Measurements from ENCODE around the gene GPR101.
A peak's percentile ranks its signal among the peaks of the same experiment; 100 is the strongest.

GPR101 gene

DNA sequence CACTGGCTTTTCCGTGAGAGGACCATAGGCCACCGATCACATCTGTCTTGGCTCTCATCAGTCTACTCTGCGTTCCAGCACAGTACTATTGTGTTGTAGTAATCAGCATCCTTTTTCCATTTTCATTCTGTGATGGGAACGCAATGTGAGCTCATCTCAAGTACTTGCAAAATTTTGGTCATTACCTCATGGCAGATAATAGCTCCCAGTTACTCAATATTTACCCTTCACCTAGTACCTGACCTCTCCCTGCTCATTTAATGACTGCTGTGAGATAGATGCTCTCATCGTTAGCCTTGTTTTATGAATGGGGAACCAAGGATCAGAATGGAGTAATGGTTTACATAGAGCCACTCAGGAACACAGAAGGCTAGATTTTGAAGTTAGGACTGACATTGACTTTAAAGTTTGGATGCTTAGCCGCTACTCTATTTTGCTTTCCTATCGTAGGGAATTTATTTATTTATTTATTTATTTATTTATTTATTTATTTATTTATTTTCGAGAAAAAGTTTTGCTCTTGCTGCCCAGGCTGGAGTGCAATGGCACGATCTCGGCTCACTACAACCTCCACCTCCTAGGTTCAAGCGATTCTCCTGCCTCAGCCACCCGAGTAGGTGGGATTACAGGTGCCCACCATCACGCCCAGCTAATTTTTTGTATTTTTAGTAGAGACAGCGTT lies 6.5 kb upstream of the GPR101 start:
- no CpG with 5 or more reads among the region's 14 CpGs for WGBS (ENCODE audit: extremely low coverage, insufficient coverage, insufficient read length)
- Histone ChIP-seq H4K8ac (ENCODE audit: low read depth, low read length) (no peak overlapping the region), H3K9ac (ENCODE audit: low read length) (no peak overlapping the region), H3K27me3 (ENCODE audit: insufficient read depth, low read length) (no peaks in the 10 kb centered on the region), H3K27ac (ENCODE audit: low read depth, low read length) (no peak overlapping the region), H4K12ac (ENCODE audit: low read depth, low read length) (no peak overlapping the region), H3K79me1 (ENCODE audit: low read length) (no peaks in the 10 kb centered on the region), H3K4me1 (ENCODE audit: control insufficient read depth in 1 of 2, insufficient read depth in 2 of 2, low read length in 2 of 2) (no peaks in the 10 kb centered on the region), H3K79me2 (ENCODE audit: control insufficient read depth, insufficient read depth, low read length, poor library complexity) (no peaks in the 10 kb centered on the region), H2BK12ac (ENCODE audit: low read length) (no peak overlapping the region), H2BK120ac (ENCODE audit: insufficient read depth, low read length, poor library complexity) (no peak overlapping the region), H3K4ac (ENCODE audit: low read depth, low read length) (no peak overlapping the region), H3K14ac (ENCODE audit: low read length) (no peak overlapping the region), H2AFZ (ENCODE audit: insufficient read depth, low read length, poor library complexity) (no peak overlapping the region), H2AK5ac (ENCODE audit: low read length) (no peak overlapping the region), H3K23ac (ENCODE audit: low read length) (no peak overlapping the region), H2BK5ac (ENCODE audit: low read depth, low read length, poor library complexity) (no peak overlapping the region), H3K4me2 (ENCODE audit: low read length) (no peak overlapping the region), H3K4me3 (ENCODE audit: low read depth, low read length) (no peak overlapping the region), H3K18ac (ENCODE audit: low read length) (no peak overlapping the region), H3K9me3 (ENCODE audit: insufficient read depth, low read depth, low read length) (no peaks in the 10 kb centered on the region), H4K91ac (ENCODE audit: low read depth, low read length) (no peak overlapping the region), H3K36me3 (ENCODE audit: control insufficient read depth in 1 of 2, insufficient read depth in 2 of 2, low read length in 2 of 2) (no peaks in the 10 kb centered on the region)
- peak; percentile 9 to 13 for DNase-seq

DNA sequence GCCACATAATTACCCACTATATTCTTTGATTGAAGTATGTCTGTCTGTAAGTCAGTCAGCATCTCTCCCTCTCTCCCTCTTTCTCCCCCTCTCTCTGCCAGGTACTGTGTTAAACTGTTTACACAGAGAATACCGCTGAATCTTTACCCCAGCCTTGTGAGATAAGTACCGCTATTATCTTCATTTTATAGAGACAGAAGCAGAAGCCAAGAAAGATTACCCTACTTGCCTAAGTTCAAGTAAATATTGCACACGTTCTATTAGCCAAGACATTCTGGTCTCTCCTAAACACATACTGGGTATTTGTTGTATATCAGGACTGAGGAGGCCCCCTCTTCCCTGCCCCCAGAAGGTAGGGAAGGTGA lies 695 bp upstream of the GPR101 start:
- Histone ChIP-seq H4K12ac (ENCODE audit: low read depth, low read length) (no peak overlapping the region), H3K79me2 (ENCODE audit: control insufficient read depth, insufficient read depth, low read length, poor library complexity) (no peaks in the 10 kb centered on the region), H3K18ac (ENCODE audit: low read length) (no peak overlapping the region), H2BK120ac (ENCODE audit: insufficient read depth, low read length, poor library complexity) (no peak overlapping the region), H2BK5ac (ENCODE audit: low read depth, low read length, poor library complexity) (no peak overlapping the region), H3K27ac (ENCODE audit: low read depth, low read length) (no peak overlapping the region), H3K23ac (ENCODE audit: low read length) (no peak overlapping the region), H3K4ac (ENCODE audit: low read depth, low read length) (no peak overlapping the region), H3K36me3 (ENCODE audit: control insufficient read depth in 1 of 2, insufficient read depth in 2 of 2, low read length in 2 of 2) (no peaks in the 10 kb centered on the region), H3K4me2 (ENCODE audit: low read length) (no peak overlapping the region), H3K9ac (ENCODE audit: low read length) (no peak overlapping the region), H3K4me3 (ENCODE audit: low read depth, low read length) (no peak overlapping the region), H3K4me1 (ENCODE audit: control insufficient read depth in 1 of 2, insufficient read depth in 2 of 2, low read length in 2 of 2) (peaks cover 0 to 3% of the 10 kb centered on the region in 2 experiments), H2BK12ac (ENCODE audit: low read length) (no peak overlapping the region), H3K14ac (ENCODE audit: low read length) (no peak overlapping the region), H3K9me3 (ENCODE audit: insufficient read depth, low read depth, low read length) (peaks cover 8% of the 10 kb centered on the region), H3K79me1 (ENCODE audit: low read length) (no peaks in the 10 kb centered on the region), H2AK5ac (ENCODE audit: low read length) (no peak overlapping the region), H4K8ac (ENCODE audit: low read depth, low read length) (no peak overlapping the region), H3K27me3 (ENCODE audit: insufficient read depth, low read length) (peaks cover 44% of the 10 kb centered on the region), H2AFZ (ENCODE audit: insufficient read depth, low read length, poor library complexity) (no peak overlapping the region), H4K91ac (ENCODE audit: low read depth, low read length) (no peak overlapping the region)
- WGBS (ENCODE audit: extremely low coverage, insufficient coverage, insufficient read length) = no CpG with 5 or more reads among the region's 3 CpGs
- no peak for DNase-seq

DNA sequence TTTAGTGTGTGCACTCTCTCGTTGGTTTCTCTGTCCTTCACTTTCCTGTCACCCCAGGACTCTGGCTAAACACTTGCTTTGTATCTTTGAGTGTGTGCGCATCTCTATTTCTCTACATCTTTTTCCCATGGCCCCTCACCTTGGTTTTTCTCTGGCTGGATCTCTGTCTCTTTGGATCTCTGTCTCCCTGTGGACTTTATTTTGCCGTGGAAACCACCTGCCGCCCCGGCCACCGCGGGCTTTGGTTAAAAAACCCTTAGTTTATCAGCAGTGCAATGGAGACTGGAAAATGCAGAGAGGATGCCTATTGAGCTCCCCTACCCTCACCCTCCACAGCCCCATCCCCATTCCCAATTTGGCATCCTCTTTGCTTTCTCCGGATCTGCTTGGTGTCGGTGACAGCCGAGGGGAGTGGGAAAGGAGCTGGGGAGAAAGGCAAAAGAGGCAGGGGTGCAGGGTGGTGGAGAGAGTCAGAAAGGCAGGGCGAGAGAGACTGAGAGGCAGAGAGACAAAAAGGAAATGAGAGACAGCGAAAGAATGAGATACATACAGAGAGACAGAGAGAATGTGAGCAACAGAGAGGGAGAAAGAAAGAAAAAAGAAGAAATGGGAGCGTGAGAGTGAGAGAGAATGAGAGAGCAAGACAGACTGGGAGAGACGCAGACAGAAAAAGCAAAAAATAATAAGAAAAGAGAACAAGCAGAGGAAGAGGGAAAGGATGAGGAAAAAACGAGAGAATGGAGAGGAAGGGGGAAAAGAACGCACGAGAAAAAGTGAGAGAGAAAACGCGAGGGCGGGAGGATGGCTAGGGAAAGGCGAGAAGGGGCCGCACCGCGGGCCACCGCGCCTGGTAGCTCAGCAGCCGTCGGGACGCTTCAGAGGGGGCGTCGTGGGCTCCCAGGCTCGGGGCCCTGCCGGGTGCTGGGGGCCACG lies 688 bp downstream of the GPR101 start:
- Histone ChIP-seq H4K12ac (ENCODE audit: low read depth, low read length) (no peak overlapping the region), H3K4me1 (ENCODE audit: control insufficient read depth in 1 of 2, insufficient read depth in 2 of 2, low read length in 2 of 2) (peaks cover 0 to 3% of the 10 kb centered on the region in 2 experiments), H3K23ac (ENCODE audit: low read length) (no peak overlapping the region), H3K4ac (ENCODE audit: low read depth, low read length) (no peak overlapping the region), H3K4me2 (ENCODE audit: low read length) (peak overlapping the region; percentile 43), H3K36me3 (ENCODE audit: control insufficient read depth in 1 of 2, insufficient read depth in 2 of 2, low read length in 2 of 2) (no peaks in the 10 kb centered on the region), H3K9ac (ENCODE audit: low read length) (no peak overlapping the region), H3K18ac (ENCODE audit: low read length) (no peak overlapping the region), H3K27ac (ENCODE audit: low read depth, low read length) (no peak overlapping the region), H2BK120ac (ENCODE audit: insufficient read depth, low read length, poor library complexity) (no peak overlapping the region), H4K8ac (ENCODE audit: low read depth, low read length) (no peak overlapping the region), H2AFZ (ENCODE audit: insufficient read depth, low read length, poor library complexity) (no peak overlapping the region), H2BK5ac (ENCODE audit: low read depth, low read length, poor library complexity) (no peak overlapping the region), H3K79me1 (ENCODE audit: low read length) (no peaks in the 10 kb centered on the region), H3K4me3 (ENCODE audit: low read depth, low read length) (no peak overlapping the region), H3K79me2 (ENCODE audit: control insufficient read depth, insufficient read depth, low read length, poor library complexity) (no peaks in the 10 kb centered on the region), H2AK5ac (ENCODE audit: low read length) (no peak overlapping the region), H3K14ac (ENCODE audit: low read length) (no peak overlapping the region), H4K91ac (ENCODE audit: low read depth, low read length) (no peak overlapping the region), H3K27me3 (ENCODE audit: insufficient read depth, low read length) (peaks cover 44% of the 10 kb centered on the region), H3K9me3 (ENCODE audit: insufficient read depth, low read depth, low read length) (peaks cover 8% of the 10 kb centered on the region), H2BK12ac (ENCODE audit: low read length) (no peak overlapping the region)
- no CpG with 5 or more reads among the region's 34 CpGs for WGBS (ENCODE audit: extremely low coverage, insufficient coverage, insufficient read length)
- DNase-seq = no peak

DNA sequence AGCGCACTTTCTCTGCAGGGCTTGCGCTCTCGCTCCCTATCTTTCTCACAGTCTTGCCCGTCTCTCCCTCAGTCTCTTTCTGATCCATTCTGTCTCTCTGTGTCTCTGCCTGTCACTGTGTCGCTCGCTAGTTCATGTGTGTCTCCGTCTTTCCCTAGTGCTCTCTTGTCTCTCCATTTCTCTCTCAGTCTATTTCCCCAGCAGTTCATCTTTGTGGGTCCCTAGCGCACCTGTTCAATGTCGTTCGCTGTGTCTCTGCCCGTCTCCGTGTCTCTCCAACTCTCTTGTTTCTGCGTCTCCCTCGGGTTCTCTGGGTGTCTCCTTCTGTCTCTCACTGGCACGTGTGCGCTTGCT lies 1.5 kb downstream of the GPR101 start:
- H3K79me1 ChIP-seq (ENCODE audit: low read length) = no peaks in the 10 kb centered on the region
- no peak overlapping the region for H3K4me3 ChIP-seq (ENCODE audit: low read depth, low read length)
- no CpG with 5 or more reads among the region's 16 CpGs for WGBS (ENCODE audit: extremely low coverage, insufficient coverage, insufficient read length)
- no peak overlapping the region for H2BK12ac ChIP-seq (ENCODE audit: low read length)
- no peak overlapping the region for H3K4ac ChIP-seq (ENCODE audit: low read depth, low read length)
- H2BK5ac ChIP-seq (ENCODE audit: low read depth, low read length, poor library complexity) = no peak overlapping the region
- H3K9me3 ChIP-seq (ENCODE audit: insufficient read depth, low read depth, low read length) = peaks cover 8% of the 10 kb centered on the region
- H4K91ac ChIP-seq (ENCODE audit: low read depth, low read length) = no peak overlapping the region
- H3K23ac ChIP-seq (ENCODE audit: low read length) = no peak overlapping the region
- H3K18ac ChIP-seq (ENCODE audit: low read length) = no peak overlapping the region
- H4K12ac ChIP-seq (ENCODE audit: low read depth, low read length) = no peak overlapping the region
- H3K27me3 ChIP-seq (ENCODE audit: insufficient read depth, low read length) = peaks cover 44% of the 10 kb centered on the region
- no peak overlapping the region for H4K8ac ChIP-seq (ENCODE audit: low read depth, low read length)
- H3K4me1 ChIP-seq (ENCODE audit: control insufficient read depth in 1 of 2, insufficient read depth in 2 of 2, low read length in 2 of 2) = peaks cover 0 to 3% of the 10 kb centered on the region in 2 experiments
- H3K79me2 ChIP-seq (ENCODE audit: control insufficient read depth, insufficient read depth, low read length, poor library complexity) = no peaks in the 10 kb centered on the region
- no peak overlapping the region for H3K9ac ChIP-seq (ENCODE audit: low read length)
- peak overlapping the region; percentile 33 for H2AFZ ChIP-seq (ENCODE audit: insufficient read depth, low read length, poor library complexity)
- no peak overlapping the region for H2BK120ac ChIP-seq (ENCODE audit: insufficient read depth, low read length, poor library complexity)
- no peak overlapping the region for H3K14ac ChIP-seq (ENCODE audit: low read length)
- no peak for DNase-seq
- no peak overlapping the region for H3K27ac ChIP-seq (ENCODE audit: low read depth, low read length)
- peak overlapping the region; percentile 52 for H3K4me2 ChIP-seq (ENCODE audit: low read length)
- H2AK5ac ChIP-seq (ENCODE audit: low read length) = no peak overlapping the region
- no peaks in the 10 kb centered on the region for H3K36me3 ChIP-seq (ENCODE audit: control insufficient read depth in 1 of 2, insufficient read depth in 2 of 2, low read length in 2 of 2)

All from trophoblast cell (in vitro differentiated cells and primary cell).